ENCODE results near the gene SIL1. TPM values are rescaled to one million over a fixed set of nuclear protein-coding genes. Genes with fewer than 3 reads are reported as not detected.

SIL1 gene
- total RNA-seq, 1 donor from 2014 or later: 16.1 TPM

- H3K9me3 Mint-ChIP-seq: no peaks in the 10 kb centered on the region
- H3K27ac Mint-ChIP-seq: no peak overlapping the region
- ATAC-seq (ENCODE audit: low read depth) (no peak), DNase-seq (no peak)
- no peak overlapping the region for H3K4me3 Mint-ChIP-seq
- no peak for TF ChIP-seq CTCF (IDR thresholded peaks at IDR 0.05)
- H3K36me3 Mint-ChIP-seq (ENCODE audit: low read depth): no peaks in the 10 kb centered on the region
- H3K27me3 Mint-ChIP-seq: no peaks in the 10 kb centered on the region
- ChIA-PET POLR2A (no interaction called here), CTCF (no interaction called here)
- no peaks in the 10 kb centered on the region for H3K4me1 Mint-ChIP-seq
- intact Hi-C loops (cut with micrococcal nuclease): no loop called here
These were observed 225.3 kb downstream of the SIL1 start for GRCh38 chr5:138972836-138973235.

GRCh38 chr5:138972230-138972629 is 225.9 kb downstream of the SIL1 start:
- POLR2A ChIA-PET: no interaction called here
- Mint-ChIP-seq H3K27me3 (no peaks in the 10 kb centered on the region), H3K4me1 (no peaks in the 10 kb centered on the region), H3K9me3 (no peaks in the 10 kb centered on the region), H3K36me3 (ENCODE audit: low read depth) (no peaks in the 10 kb centered on the region), H3K4me3 (no peak overlapping the region), H3K27ac (no peak overlapping the region)
- TF ChIP-seq CTCF (IDR thresholded peaks at IDR 0.05): no peak
- intact Hi-C loops (cut with micrococcal nuclease): no loop called here
- DNase-seq (no peak), ATAC-seq (ENCODE audit: low read depth) (no peak)
- CTCF ChIA-PET: no interaction called here

- DNase-seq (no peak), ATAC-seq (ENCODE audit: low read depth) (no peak)
- no peaks in the 10 kb centered on the region for H3K9me3 Mint-ChIP-seq
- intact Hi-C loops (cut with micrococcal nuclease): no loop called here
- H3K27ac Mint-ChIP-seq: no peak overlapping the region
- H3K4me1 Mint-ChIP-seq: no peaks in the 10 kb centered on the region
- ChIA-PET POLR2A (no interaction called here), CTCF (no interaction called here)
- H3K36me3 Mint-ChIP-seq (ENCODE audit: low read depth): no peaks in the 10 kb centered on the region
- no peak overlapping the region for H3K4me3 Mint-ChIP-seq
- TF ChIP-seq CTCF (IDR thresholded peaks at IDR 0.05): no peak
- H3K27me3 Mint-ChIP-seq: no peaks in the 10 kb centered on the region
These were observed 228.7 kb downstream of the SIL1 start for GRCh38 chr5:138969323-138970002.

- DNase-seq (no peak), ATAC-seq (ENCODE audit: low read depth) (no peak)
- Mint-ChIP-seq H3K36me3 (ENCODE audit: low read depth) (no peaks in the 10 kb centered on the region), H3K4me3 (no peak overlapping the region), H3K27me3 (no peaks in the 10 kb centered on the region), H3K9me3 (no peaks in the 10 kb centered on the region), H3K27ac (no peak overlapping the region), H3K4me1 (no peaks in the 10 kb centered on the region)
- intact Hi-C loops (cut with micrococcal nuclease): no loop called here
- ChIA-PET CTCF (no interaction called here), POLR2A (no interaction called here)
- no peak for TF ChIP-seq CTCF (IDR thresholded peaks at IDR 0.05)
These were observed 229.6 kb downstream of the SIL1 start for GRCh38 chr5:138968601-138969000.

- H3K4me3 Mint-ChIP-seq: no peak overlapping the region
- no peak overlapping the region for H3K27ac Mint-ChIP-seq
- H3K9me3 Mint-ChIP-seq: no peaks in the 10 kb centered on the region
- ChIA-PET POLR2A (no interaction called here), CTCF (no interaction called here)
- H3K4me1 Mint-ChIP-seq: no peaks in the 10 kb centered on the region
- ATAC-seq (ENCODE audit: low read depth) (no peak), DNase-seq (no peak)
- TF ChIP-seq CTCF (IDR thresholded peaks at IDR 0.05): no peak
- intact Hi-C loops (cut with micrococcal nuclease): no loop called here
- H3K36me3 Mint-ChIP-seq (ENCODE audit: low read depth): no peaks in the 10 kb centered on the region
- H3K27me3 Mint-ChIP-seq: no peaks in the 10 kb centered on the region
These were observed 230.2 kb downstream of the SIL1 start for GRCh38 chr5:138967791-138968448.
